T-helper 22 cell (primary cell): ENCODE measurements around the gene CEP135.
"Not testable (repeated sequence)": the region's sequence is repeated elsewhere in the genome, so short reads cannot be mapped to it uniquely, and the experiment has no call there.

ENCODE experiments used
- DNase-seq: peaks from one replicate; pipeline ENCODE4 v3.0.0-alpha.2; 2020; ENCODE audit warnings: low read depth

Gene CEP135

DNA sequence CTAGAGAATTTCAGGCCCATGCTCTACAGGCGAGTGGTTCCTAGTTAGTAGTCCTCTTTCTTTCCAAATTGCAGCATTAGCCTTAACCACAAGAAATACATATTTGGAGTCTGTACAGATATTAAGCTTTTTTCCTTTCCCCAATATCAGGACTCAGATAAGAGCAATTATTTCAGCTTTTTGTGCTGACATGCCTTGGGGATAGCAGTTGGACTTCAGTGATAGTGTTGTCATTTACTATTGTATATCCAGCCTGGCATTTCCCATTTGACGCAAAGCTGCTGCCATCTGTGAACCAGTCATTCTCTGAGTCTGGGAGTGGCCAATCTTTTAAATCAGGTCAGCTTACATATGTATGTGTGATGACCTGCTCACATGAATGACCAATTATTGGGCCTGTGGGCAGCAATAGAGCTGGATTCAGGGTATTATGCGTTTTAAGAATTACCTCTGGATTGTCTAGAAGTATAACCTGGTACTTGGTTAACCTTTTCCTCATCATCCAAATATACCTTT lies 6.8 kb upstream of the CEP135 start:
- no peak for DNase-seq

DNA sequence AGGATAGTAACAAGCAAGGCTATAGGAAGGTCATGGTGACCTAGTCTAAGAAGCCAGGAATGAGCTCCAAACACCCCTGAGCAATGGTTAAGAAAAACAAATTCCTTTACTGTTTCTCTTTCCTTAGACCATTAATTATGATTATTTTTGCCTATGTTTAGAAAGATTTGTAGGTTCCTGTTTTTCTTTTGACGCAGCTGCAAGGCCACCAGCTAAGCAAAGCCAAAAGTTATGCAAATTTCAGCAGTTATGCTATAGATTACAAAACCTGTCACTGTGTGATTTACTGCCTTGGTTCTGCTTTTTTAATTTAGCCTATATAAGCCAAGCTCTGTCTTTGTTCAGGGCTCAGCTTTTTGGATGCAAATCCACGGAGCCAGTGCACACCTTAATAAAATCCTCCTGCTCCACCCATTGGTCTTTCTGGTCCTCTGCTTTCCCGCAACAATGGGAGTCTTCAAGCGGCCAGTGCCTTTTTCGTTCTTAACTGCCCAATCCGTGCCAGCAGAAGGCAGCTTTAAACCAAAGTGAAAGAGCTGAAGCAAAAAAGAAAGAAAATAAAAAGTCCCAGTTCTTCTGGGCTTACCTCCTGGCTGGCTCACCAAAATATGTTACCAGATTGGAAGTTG lies 1.4 kb upstream of the CEP135 start:
- no peak for DNase-seq

GRCh38 chr4:55947912-55948725 lies 626 bp upstream of the CEP135 start:
- DNase-seq = peak; percentile 36

DNA sequence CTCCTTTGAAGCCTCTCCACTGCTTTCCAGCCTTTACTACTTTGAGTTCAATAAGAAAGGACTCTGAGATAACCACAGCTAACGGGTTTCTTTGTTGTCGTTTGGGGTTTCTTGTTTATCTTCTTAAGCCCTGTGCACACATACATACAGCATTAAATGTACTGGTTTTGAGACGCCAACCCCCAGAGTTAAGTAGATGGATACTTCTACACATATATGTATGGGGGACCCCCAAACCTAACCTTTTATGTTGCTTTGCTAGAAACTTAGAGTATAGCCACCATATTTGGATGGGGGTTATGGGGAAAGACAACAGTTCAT lies 697 bp downstream of the CEP135 start:
- DNase-seq = no peak

GRCh38 chr4:55951191-55951922 lies 2.6 kb downstream of the CEP135 start:
- DNase-seq = no peak

- no peak for DNase-seq
These were observed 7.0 kb downstream of the CEP135 start for GRCh38 chr4:55955710-55956109.

DNA sequence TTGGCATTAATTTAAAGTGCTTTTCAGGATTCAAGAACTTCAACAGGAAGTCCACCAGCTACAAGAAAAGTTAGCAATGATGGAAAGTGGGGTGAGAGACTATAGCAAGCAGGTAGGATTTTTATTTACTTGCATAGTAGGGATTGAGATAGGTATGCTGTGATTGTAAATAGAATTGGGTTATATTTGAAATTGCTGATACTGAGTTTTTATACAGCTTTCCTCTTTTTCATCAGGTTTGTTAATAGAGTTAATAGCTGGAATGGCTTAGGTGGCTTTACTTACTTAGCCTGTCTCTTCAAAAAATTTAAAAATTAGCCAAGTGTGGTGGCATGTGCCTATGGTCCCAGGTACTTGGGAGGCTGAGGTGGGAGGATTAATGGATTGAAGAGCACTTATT lies 10.9 kb downstream of the CEP135 start:
- no peak for DNase-seq

- DNase-seq = no peak
These were observed 15.3 kb downstream of the CEP135 start for GRCh38 chr4:55964046-55964445.

GRCh38 chr4:55965585-55965984 lies 16.8 kb downstream of the CEP135 start:
- no peak for DNase-seq

- not testable (repeated sequence) for DNase-seq
These were observed 17.6 kb downstream of the CEP135 start for GRCh38 chr4:55966324-55966723.

DNA sequence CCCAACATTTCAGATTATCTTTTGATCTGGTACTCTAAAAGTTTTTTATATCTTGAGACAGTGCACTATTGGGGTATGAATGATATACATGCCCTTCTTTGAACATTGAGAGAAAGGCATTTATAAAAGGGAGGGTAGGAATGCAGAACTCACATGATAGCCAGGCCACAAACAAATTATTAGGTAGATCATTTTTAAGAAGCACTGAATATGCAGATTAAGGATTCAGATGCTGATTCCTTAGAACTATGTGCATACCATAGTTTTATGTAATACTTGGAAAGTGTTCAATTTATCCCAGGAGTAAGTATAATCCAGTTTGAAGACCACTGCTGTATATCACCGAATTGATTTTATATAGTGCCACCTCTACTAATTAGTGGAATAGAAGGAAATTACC lies 18.6 kb downstream of the CEP135 start:
- no peak for DNase-seq

DNA sequence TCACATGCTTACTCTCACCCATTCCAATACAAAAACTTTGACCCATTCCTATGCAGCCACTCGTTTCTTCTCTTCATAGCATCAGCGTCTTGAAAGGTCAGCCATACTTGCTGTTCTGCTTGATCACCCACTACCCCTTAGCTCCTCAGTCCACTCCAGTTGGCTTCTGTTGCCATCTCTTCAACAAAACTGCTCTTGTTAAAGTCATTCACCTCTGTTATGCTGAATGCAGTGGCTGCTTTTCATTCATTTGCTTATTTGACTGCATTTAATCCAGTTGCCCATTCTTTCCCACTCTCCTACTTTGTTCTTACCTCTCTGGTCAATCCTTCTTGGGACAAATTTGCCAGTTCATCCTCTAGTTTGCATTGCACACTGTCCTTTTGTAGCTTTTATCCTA lies 24.9 kb downstream of the CEP135 start:
- DNase-seq = no peak

GRCh38 chr4:55977811-55978210 lies 29.1 kb downstream of the CEP135 start:
- no peak for DNase-seq

- no peak for DNase-seq
These were observed 30.8 kb downstream of the CEP135 start for GRCh38 chr4:55979562-55979961.

- DNase-seq = no peak
These were observed 32.0 kb downstream of the CEP135 start for GRCh38 chr4:55980725-55981124.

GRCh38 chr4:55982976-55983375 lies 34.2 kb downstream of the CEP135 start:
- DNase-seq = no peak

GRCh38 chr4:55989766-55990165 lies 41.0 kb downstream of the CEP135 start:
- DNase-seq = no peak

GRCh38 chr4:55993994-55994663 lies 45.4 kb downstream of the CEP135 start:
- DNase-seq = no peak

- DNase-seq = no peak
These were observed 47.9 kb downstream of the CEP135 start for GRCh38 chr4:55996646-55997045.

DNA sequence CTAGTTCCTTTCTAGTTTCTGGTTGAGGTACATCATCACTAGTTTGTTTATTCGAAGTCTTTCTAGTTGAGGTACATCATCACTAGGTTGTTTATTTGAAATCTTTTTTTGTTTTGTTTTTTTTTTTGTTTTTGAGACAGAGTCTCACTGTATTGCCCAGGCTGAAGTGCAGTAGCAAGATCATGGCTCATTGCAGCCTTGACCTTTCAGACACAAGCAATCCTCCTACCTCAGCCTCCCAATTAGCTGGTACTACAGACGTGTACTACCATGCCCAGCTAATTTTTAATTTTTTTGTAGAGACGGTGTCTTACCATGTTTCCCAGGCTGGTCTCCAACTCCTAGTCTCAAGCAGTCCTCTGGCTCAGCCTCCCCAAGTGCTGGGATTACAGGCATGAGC lies 54.9 kb downstream of the CEP135 start:
- no peak for DNase-seq

GRCh38 chr4:56004235-56004634 lies 55.5 kb downstream of the CEP135 start:
- no peak for DNase-seq

DNA sequence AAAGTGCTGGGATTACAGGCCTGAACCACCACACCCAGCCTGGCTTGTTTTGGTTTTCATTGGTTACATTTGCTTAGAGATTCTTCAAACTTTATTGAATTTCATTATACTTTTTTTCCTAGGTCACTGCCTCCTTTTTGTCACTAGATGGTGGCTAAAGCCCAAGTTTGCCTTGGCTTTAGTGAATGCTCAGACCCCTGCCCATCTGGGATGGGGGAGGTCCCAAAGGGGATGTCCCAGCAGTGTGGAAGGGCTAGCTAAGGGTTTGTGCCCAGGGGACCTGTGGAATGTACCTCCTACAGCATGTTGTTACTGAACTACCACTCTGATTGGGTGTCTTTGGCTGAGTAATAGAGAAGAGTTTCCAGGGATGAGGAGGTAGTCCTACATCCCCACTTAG lies 58.4 kb downstream of the CEP135 start:
- no peak for DNase-seq
